HG02943 (cell line): ENCODE results near the gene MAGI1.
"Not testable (repeated sequence)": the region's sequence is repeated elsewhere in the genome, so short reads cannot be mapped to it uniquely, and the experiment has no call there.

Source experiments
- ATAC-seq: cut with Tn5 transposase; IDR thresholded peaks from one replicate; pipeline ENCODE4 v1.9.1; 2021; ENCODE audit warnings: mild to moderate bottlenecking, low read depth, moderate library complexity; ENCODE audit not compliant: unreplicated experiment

The MAGI1 gene

GRCh38 chr3:65584002-65584401 lies 454.7 kb downstream of the MAGI1 start:
- no peak for ATAC-seq

GRCh38 chr3:65583188-65583587 lies 455.5 kb downstream of the MAGI1 start:
- ATAC-seq: no peak

DNA sequence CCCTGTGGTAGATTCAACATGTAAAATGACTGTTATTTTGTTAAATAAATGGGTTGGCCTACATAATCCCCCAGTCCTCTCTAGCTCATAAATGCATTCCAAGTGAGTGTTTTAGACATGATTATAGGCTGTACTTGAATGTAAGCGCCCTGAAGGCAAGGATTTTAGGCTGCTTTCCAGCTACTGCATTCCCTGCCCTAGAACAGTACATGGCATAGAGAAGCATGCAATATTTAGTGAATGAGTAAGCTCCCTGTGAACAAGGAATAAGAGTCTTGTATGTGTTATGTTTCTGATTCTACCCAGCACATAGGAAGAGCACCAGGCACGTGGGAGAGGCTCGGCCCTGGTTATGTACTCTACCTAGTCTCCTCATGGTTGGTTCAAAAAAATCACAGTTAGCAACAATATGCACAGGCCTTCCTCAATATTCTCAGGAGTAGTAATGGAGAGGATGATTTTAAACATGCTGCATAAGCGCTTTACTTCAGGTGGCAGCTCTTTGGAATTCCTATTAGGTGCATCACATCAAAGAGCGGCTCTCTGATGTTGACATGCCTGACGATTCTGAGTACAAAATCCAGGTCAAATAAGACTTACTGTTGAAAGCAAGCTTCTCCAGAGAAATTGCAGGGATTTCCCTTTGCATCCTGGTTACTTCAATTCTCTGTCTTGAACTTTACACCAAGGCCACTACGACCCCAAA lies 456.6 kb downstream of the MAGI1 start:
- ATAC-seq: no peak

DNA sequence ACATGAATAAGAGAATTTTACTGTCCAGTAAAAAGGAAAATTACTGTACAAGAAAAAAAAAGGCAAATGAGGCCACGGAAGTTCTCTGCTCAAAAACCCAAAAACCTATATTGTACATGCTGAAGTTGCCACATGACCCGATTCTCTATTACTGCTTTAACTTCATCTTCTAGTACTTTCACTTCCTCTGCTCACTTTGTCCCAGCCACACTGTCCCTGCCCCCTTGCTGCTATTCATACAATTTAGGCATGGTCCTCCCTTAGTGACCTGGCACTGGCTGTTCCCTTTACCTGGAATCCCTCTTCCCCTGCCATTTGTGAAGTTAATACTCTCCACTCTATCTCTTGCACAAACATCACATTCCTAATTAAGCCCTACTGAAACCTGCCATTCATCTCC lies 457.4 kb downstream of the MAGI1 start:
- ATAC-seq: no peak

DNA sequence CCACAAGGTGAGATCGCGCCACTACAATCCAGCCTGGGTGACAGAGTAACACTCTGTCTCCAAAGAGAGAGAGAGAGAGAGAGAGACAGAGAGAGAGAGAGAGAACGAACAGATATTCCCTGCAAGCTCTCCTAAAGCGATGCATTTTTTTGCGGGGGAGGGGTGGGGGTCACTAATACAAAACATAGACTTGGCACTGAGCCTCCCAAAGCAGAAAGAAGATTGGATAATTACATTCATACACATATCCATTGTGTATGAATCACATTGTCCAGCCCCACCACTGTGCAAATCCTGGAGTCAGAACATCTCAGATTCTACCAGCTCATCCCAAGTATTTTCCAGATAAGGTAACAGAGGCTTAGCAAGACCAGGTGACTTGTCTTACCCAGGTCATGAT lies 459.9 kb downstream of the MAGI1 start:
- ATAC-seq: no peak

GRCh38 chr3:65577843-65578430 lies 460.8 kb downstream of the MAGI1 start:
- no peak for ATAC-seq

GRCh38 chr3:65576966-65577365 lies 461.8 kb downstream of the MAGI1 start:
- no peak for ATAC-seq

- ATAC-seq: no peak
Observed at GRCh38 chr3:65576228-65576627, 462.5 kb downstream of the MAGI1 start.

DNA sequence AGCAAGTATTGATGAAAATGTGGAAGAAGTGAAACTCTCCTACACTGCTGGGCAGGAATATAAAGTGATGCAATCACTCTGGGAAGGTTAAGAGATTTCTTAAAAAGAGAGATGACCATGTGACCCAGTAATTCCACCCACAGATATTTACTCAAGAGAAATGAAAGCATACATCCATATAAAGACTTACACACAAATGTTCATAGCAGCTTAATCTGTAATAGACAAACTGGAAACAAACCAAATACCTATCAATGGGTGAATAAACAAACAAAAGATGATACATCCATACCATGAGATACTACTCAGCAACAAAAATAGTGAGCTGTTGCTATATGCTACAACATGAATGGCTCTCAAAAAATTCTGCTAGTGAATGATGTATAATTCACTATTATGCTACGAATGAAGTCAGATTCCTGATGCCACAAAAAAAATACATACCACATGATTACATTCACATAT lies 463.3 kb downstream of the MAGI1 start:
- no peak for ATAC-seq

GRCh38 chr3:65573548-65574116 lies 465.1 kb downstream of the MAGI1 start:
- ATAC-seq: no peak

- no peak for ATAC-seq
Observed at GRCh38 chr3:65572175-65572777, 466.4 kb downstream of the MAGI1 start.

DNA sequence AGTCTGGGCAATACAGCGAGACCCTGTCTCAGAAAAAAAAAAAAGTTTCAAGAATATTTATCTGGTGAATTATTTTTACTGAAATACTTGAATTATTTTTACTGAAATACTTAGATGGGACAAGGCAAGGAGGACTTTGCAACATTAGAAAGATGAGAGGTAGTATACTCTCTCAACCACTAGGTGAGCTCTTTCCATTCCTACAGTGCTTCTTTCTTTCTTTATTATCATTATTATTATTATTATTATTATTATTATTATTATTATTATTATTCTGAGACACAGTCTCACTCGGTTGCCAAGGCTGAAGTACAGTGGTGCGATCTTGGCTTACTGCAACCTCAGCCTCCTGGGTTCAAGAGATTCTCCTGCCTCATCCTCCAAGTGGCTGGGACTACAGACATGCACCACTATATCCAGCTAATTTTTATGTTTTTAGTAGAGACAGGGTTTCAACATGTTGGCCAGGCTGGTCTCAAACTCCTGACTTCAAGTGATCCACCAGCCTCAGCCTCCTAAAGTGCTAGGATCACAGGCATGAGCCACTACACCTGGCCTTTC lies 468.8 kb downstream of the MAGI1 start:
- ATAC-seq: no peak

- no peak for ATAC-seq
Observed at GRCh38 chr3:65569129-65569528, 469.6 kb downstream of the MAGI1 start.

DNA sequence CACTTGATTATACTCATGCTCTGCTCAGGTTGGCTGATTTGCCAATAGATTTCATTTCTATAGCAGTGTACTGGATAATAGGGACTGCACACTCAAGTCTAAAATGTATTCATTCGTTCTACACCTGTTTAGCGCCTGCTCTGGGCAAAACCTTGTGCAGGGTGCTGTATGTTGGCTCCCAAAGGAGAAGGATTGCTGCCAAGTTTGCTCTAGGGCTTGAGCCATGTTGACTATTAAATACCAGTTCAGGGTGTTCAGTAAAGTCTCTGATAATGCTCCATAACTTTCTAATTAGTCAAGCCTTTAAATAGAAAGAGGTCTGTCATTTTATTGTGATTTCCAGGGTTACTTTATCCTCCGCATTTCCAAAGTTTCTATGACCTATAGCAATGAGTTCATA lies 470.2 kb downstream of the MAGI1 start:
- no peak for ATAC-seq

GRCh38 chr3:65565744-65566143 lies 473.0 kb downstream of the MAGI1 start:
- not testable (repeated sequence) for ATAC-seq

- ATAC-seq: no peak
Observed at GRCh38 chr3:65564483-65564882, 474.2 kb downstream of the MAGI1 start.

DNA sequence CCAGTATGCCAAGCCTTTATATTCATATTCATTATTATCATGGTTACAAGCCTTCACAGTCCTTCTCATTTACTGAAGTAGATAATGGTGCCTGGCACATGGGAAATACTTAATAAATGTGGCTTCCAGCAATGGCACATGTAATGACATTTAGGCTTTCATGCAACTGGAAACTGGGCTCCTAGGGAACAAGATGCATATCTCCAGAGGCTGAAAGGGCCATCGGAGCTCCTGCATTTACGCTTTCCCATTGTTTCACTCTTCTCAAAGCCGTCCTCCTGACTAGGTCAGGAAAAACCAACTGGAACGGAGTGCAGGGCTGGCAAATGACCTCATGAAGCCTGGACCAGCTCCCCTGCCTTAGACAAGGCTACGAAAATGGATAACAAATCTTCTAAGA lies 474.9 kb downstream of the MAGI1 start:
- no peak for ATAC-seq

DNA sequence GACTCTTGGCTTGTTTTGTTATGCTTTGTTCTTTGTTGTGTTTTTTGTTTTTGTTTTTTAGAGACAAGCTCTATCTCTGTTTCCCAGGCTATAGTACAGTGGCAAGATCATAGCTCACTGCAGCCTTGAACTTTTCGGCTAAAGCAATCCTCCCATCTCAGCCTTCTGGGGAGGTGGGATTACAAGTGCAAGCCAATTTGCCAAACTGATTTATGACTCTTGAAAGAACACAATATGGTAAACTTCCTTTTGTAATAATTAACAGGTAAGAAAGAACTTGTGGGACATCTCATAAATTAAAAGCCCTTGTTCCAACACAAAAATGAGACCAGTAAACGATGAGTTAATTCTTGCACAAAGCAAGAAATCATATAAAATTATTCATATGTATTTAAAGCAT lies 476.3 kb downstream of the MAGI1 start:
- no peak for ATAC-seq

GRCh38 chr3:65561617-65562016 lies 477.1 kb downstream of the MAGI1 start:
- no peak for ATAC-seq

DNA sequence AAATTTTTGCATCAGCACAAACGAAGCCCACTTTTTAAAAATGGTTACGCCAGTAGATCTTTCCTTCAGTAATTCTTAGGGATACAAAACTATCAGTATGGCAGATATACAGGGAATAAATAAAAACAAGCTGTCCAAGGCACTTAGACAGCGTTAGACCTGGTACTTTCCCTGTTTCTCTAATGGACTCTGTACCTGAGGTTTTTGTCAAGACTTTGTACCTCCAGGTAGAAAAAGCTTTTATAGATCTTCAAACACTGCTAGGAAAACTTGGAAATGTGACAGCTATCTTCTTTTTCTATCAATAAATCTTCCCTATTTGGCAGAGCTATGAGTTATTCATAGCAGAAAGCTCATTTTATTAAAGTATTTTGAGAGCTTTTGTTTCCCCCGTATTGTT lies 477.8 kb downstream of the MAGI1 start:
- ATAC-seq: no peak

- ATAC-seq: no peak
Observed at GRCh38 chr3:65560133-65560532, 478.6 kb downstream of the MAGI1 start.
